Upper lobe of right lung (tissue), 1 donor: ENCODE measurements around the gene JPT2. TPM values are rescaled to one million over a fixed set of nuclear protein-coding genes. Genes with fewer than 3 reads are reported as not detected.

ENCODE experiments used
- ATAC-seq: fragments of 200-7000 bp; cut with Tn5 transposase; one replicate; pipeline ENCODE4 v1.9.1; 2020; ENCODE audit warnings: mild to moderate bottlenecking, moderate library complexity
- DNase-seq: peaks from one replicate; pipeline ENCODE4 v3.0.0-alpha.2; 2020
- H3K27ac ChIP-seq: fragments of 200-600 bp; one replicate; pipeline ENCODE4 v1.8.0; 2022
- H3K27me3 ChIP-seq: fragments of 200-600 bp; one replicate; pipeline ENCODE4 v1.8.0; 2022; ENCODE audit warnings: mild to moderate bottlenecking
- H3K36me3 ChIP-seq: fragments of 200-600 bp; one replicate; pipeline ENCODE4 v1.8.0; 2022
- H3K4me1 ChIP-seq: fragments of 200-600 bp; one replicate; pipeline ENCODE4 v1.8.0; 2022
- H3K4me3 ChIP-seq: fragments of 200-600 bp; one replicate; pipeline ENCODE4 v1.8.0; 2022; ENCODE audit warnings: mild to moderate bottlenecking
- H3K9me3 ChIP-seq: fragments of 200-600 bp; one replicate; pipeline ENCODE4 v1.8.0; 2022
- CTCF ChIP-seq: fragments of 200-600 bp; IDR thresholded peaks from one replicate; pipeline ENCODE4 v1.8.0; 2022; ENCODE audit warnings: antibody characterized with exemption
- intact Hi-C: fragments of 100-400 bp; cut with DNase I; formaldehyde crosslinking; loops from one replicate; pipeline ENCODE4 v1.11.0; 2022
- total RNA-seq: library from RNA; stranded (reverse); fragmentation: NEBNext Ultra II Directional; extraction: Animal tissue kit (Norgen Biotek cat#: 25700); gene quantifications from one replicate; pipeline ENCODE4 v1.2.1, GENCODE V29; 2021
- donor health status: DM: no; HTN: yes; CAD: no; lungs with severe emphysema.

The JPT2 gene
- total RNA-seq, 1 donor from 2014 or later, result 44.8 TPM

GRCh38 chr16:1688807-1689560 is 10.9 kb downstream of the JPT2 start:
- H3K9me3 ChIP-seq, result no peaks in the 10 kb centered on the region
- intact Hi-C loops, result no loop called here
- peaks cover 75% of the 10 kb centered on the region for H3K36me3 ChIP-seq
- peak overlapping the region; percentile 60 for H3K27ac ChIP-seq
- H3K27me3 ChIP-seq, result no peaks in the 10 kb centered on the region
- DNase-seq (peak; percentile 78), ATAC-seq (peak; percentile 91)
- no peaks in the 10 kb centered on the region for H3K4me1 ChIP-seq
- no peak for TF ChIP-seq CTCF
- H3K4me3 ChIP-seq, result no peak overlapping the region

GRCh38 chr16:1689853-1690252 is 11.8 kb downstream of the JPT2 start:
- Histone ChIP-seq H3K27ac (peak overlapping the region; percentile 60), H3K4me1 (no peaks in the 10 kb centered on the region), H3K4me3 (no peak overlapping the region), H3K9me3 (no peaks in the 10 kb centered on the region), H3K36me3 (peaks cover 78% of the 10 kb centered on the region), H3K27me3 (no peaks in the 10 kb centered on the region)
- no peak for DNase-seq
- ATAC-seq, result no peak
- intact Hi-C loops, result no loop called here
- no peak for TF ChIP-seq CTCF

GRCh38 chr16:1690810-1691209 is 12.7 kb downstream of the JPT2 start:
- no peak for ATAC-seq

GRCh38 chr16:1691276-1691675 is 13.2 kb downstream of the JPT2 start:
- Histone ChIP-seq H3K27ac (no peak overlapping the region), H3K4me1 (no peaks in the 10 kb centered on the region), H3K9me3 (no peaks in the 10 kb centered on the region), H3K27me3 (no peaks in the 10 kb centered on the region), H3K36me3 (peaks cover 74% of the 10 kb centered on the region), H3K4me3 (no peak overlapping the region)
- no peak for TF ChIP-seq CTCF
- DNase-seq (no peak), ATAC-seq (no peak)
- intact Hi-C loops, result no loop called here

More at GRCh38 chr16:1690810-1691209, 12.7 kb downstream of the JPT2 start:
- no peak for DNase-seq
- H3K9me3 ChIP-seq, result no peaks in the 10 kb centered on the region
- TF ChIP-seq CTCF, result no peak
- H3K27me3 ChIP-seq, result no peaks in the 10 kb centered on the region
- no peak overlapping the region for H3K4me3 ChIP-seq
- no peak overlapping the region for H3K27ac ChIP-seq
- H3K36me3 ChIP-seq, result peaks cover 75% of the 10 kb centered on the region
- no peaks in the 10 kb centered on the region for H3K4me1 ChIP-seq
- intact Hi-C loops, result no loop called here

- peaks cover 75% of the 10 kb centered on the region for H3K36me3 ChIP-seq
- no peaks in the 10 kb centered on the region for H3K27me3 ChIP-seq
- no peak overlapping the region for H3K4me3 ChIP-seq
- DNase-seq, result no peak
- H3K27ac ChIP-seq, result no peak overlapping the region
- no peak for ATAC-seq
- no peaks in the 10 kb centered on the region for H3K9me3 ChIP-seq
- no peaks in the 10 kb centered on the region for H3K4me1 ChIP-seq
- TF ChIP-seq CTCF, result no peak
- intact Hi-C loops, result no loop called here
These were observed 13.9 kb downstream of the JPT2 start for GRCh38 chr16:1691956-1692355.
